T-helper 9 cell (primary cell): Measurements from ENCODE around the gene MVB12B.

Source experiments
- DNase-seq: peaks from one replicate; pipeline ENCODE4 v3.0.0-alpha.2; 2020

The MVB12B gene

DNA sequence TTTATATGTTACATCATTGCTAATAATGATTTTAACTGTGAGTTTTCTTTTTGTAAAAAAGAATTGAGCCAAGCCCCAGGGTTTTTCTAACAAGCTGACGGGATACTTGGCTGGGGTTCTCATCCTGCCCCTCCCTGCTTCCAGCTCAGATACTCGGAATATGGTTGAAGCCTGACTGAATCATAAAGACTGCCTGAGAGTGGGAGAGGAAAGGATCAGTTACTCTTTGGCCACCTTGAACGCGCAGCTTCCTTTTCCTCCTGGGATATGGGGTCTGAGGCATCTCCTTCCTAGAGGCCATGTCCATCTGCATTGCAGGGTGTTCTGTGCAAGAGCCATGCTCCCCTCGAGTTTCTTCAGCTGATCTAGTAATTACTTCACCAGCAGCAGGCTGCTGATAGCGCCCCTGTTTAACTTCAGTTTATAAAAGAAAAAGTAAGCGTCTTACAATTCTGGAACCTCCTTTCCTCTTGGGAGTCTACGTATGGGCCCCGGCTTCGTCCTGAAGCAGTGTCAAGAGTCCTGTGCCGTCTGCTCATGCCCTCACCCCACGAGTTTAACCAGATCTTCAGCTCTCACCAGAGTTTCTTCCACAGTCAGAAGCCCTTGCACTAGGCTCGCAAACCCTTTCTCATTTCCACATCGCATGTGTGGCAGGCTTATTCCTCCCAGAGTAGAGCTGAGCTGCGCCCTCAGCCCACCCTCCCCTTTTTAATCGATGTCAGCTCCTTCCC is 130.0 kb downstream of the MVB12B start:
- DNase-seq, result no peak

GRCh38 chr9:126457175-126457547 is 130.5 kb downstream of the MVB12B start:
- DNase-seq, result no peak

DNA sequence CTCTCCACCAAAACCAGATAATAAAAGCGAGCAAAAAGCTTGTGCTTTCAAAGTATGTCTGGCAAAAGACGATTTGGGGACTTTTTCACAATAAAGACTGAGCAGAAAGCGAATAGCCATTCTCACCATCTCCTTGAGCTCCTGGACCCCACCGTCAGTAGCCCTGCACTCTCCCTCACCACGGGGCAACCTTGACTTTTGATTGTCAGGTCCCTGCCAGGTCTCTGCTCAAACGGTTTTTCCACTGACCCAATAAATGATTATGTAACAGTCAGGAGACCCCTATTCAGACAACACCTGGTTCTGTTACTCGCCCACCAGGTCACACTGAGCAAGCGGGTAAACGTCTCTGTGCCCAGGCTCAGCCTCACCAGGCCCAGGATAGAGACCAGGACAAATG is 131.3 kb downstream of the MVB12B start:
- DNase-seq, result no peak

GRCh38 chr9:126459126-126459525 is 132.5 kb downstream of the MVB12B start:
- no peak for DNase-seq

DNA sequence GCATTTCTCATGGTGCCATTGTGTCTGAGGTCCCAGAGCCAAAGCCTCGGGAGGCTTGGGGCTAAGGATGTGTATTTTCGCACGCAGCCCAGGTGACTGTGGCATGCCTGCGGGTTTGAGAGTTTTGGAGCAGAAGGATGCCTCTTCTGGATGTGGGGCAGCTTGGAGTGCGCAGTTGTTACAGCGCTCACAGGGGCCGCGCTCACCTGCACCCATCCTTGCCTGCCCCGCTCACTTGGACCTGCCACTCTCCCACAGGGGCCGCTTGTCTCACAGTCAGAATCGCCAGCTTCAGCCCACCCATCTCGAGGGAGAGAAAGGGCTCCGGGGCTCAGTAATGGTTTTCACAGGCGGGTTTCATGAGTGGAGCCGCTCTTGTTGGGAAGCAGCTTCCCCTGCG is 132.9 kb downstream of the MVB12B start:
- DNase-seq, result no peak

GRCh38 chr9:126459965-126460843 is 133.6 kb downstream of the MVB12B start:
- no peak for DNase-seq

DNA sequence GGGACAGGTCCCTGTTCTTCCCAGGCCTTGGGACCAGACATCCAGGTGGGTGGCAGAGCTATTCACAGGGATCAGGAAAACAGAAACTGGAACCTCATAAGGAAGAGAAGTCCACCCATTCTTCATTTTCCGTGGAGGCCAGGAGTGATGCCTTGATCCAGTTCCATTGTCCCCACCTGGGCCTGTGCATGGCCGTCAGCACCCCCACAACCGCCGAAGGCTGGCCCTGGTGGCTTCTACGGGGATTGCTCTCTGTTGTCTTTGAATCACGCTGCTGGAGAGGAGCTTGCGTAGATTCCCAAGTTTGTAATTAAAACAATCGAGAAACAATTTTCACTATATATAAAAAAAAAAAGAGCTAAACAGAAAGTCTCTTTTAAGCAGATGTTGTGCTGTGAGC is 134.4 kb downstream of the MVB12B start:
- no peak for DNase-seq

GRCh38 chr9:126461608-126462007 is 135.0 kb downstream of the MVB12B start:
- no peak for DNase-seq

DNA sequence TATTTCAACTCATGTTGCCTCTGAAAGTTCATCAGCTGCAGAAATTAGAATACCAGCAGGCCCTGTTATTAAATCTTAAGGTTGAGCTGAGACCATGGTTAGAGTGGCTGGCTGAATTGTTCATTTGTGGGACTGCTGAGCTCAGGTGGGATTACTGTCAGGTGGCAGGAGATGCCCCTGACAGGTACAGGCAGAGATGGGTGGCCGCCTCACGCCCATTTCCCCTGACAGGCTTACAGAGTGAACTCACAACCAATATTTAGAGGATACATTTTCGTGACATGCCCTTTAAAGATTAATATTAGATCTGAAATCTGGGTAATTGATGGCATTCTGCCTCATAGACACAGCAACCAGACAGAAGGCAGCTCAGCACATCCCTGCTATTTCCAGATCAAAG is 136.0 kb downstream of the MVB12B start:
- no peak for DNase-seq

- DNase-seq, result no peak
These were observed 136.8 kb downstream of the MVB12B start for GRCh38 chr9:126463426-126463825.

GRCh38 chr9:126464694-126465441 is 138.2 kb downstream of the MVB12B start:
- no peak for DNase-seq

- no peak for DNase-seq
These were observed 139.3 kb downstream of the MVB12B start for GRCh38 chr9:126465977-126466376.

DNA sequence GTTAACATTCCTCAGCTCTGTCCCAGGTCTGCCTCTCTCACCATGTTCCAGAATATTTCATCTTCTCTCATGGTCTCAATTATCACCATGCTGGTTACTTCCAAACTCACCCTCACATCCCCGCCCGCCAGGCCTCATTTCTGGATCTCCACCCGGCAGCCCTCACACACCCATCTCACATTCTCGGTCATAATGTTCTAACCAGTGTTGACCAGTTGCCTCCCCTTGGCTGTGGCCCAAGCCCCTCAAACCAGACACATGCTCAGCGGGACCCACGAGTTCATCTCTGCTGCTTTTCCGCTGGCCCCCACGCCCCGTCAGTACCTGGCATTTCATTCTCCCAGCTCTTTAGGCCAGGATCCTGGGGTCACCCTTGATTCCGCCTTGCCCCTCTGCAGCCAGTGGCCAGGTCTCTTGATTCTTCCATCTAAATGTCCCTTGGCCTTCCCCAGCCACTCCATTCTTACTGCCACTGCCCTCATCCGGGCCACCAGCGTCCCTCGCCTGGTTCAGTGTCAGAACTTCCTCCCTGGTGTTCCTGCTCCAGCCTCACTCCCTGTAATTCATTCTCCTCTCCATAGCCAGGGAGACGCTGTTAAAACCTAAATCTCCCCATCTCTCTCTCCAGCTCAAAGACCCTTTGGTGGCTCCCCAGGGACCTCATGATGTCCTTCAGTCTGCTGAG is 141.7 kb downstream of the MVB12B start:
- DNase-seq, result no peak

DNA sequence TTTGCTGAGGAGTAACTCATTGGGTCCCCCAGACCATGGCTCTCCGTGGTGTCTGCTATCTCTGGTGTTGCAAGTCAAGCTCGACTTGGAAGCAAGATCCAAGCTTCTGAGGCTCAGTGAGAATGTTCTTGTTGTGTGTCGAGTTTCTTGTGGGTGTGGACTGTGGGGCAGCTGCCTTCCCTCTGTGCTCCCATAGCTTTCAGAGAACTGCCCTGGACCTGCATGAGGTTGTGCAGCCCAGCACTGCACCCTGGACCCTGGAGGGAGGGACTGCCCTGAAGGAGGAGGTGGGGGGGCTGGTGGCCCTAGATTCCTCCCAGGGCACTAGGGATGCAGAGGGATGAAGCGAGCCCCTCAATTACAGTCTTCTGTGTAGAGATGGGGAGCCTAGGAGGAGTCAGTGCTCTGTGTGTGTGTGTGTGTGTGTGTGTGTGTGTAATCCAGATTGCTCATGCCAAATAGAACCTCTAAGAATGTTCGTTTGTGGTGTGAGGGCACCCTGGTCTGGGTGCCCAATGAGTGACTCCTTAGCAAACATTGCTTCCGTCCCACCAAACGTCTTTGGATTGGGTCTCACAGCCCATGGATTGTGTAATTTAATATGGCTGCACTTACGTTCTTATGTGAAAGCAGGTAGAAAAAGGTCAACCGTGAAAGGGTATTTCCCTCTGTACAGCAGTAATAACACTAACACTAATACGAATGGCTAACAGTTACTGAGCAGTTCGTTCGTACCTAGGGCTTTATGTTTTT is 143.8 kb downstream of the MVB12B start:
- no peak for DNase-seq

- peak; percentile 67 for DNase-seq
These were observed 144.5 kb downstream of the MVB12B start for GRCh38 chr9:126471084-126471624.

DNA sequence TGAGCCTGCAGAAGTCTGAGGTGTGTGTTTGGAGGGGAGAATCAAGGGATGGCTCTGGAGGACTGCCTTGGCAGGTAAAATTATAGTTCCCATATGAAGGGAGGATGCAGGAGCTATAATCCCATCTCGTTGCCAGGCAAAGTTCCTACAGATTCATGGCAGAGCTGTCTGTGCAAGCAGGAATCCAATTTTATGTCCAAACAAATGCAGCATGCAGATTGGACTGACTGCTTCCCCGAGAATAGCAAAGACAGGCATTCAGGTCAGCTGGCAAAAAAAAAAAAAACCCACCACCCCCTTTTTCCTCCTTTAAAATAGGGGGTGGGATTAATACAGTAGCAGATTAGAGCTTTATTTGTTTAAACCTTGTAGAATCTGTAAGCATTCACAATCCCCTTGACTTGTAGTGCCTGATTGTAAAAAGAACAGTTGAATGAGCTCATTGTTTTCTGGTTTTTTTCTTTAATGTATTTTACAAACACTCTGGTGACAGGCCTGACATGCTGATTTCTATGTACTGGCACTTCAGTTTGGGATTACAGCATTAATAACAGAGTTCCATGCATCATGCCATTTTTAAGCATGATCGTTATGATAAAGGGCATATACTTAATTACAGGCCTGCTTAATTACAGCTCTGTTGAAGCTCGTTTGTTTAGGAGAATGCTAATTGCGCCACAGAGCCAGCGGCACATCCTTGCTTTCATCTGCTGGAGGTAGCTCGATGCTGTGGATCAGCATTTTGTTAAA is 145.7 kb downstream of the MVB12B start:
- no peak for DNase-seq

- no peak for DNase-seq
These were observed 146.3 kb downstream of the MVB12B start for GRCh38 chr9:126472948-126473298.

GRCh38 chr9:126474206-126474765 is 147.7 kb downstream of the MVB12B start:
- DNase-seq, result no peak

GRCh38 chr9:126474786-126475485 is 148.3 kb downstream of the MVB12B start:
- DNase-seq, result no peak

GRCh38 chr9:126475933-126476555 is 149.4 kb downstream of the MVB12B start:
- no peak for DNase-seq
